HG02763 (cell line): Measurements from ENCODE around the gene CCDC3.

Source experiments
- ATAC-seq: cut with Tn5 transposase; IDR thresholded peaks from one replicate; pipeline ENCODE4 v1.9.1; 2021; ENCODE audit warnings: mild to moderate bottlenecking, moderate library complexity; ENCODE audit not compliant: unreplicated experiment

Gene CCDC3

GRCh38 chr10:12965571-12965970, 35.9 kb downstream of the CCDC3 start:
- ATAC-seq = no peak

- ATAC-seq = no peak
These were observed 39.0 kb downstream of the CCDC3 start for GRCh38 chr10:12962556-12962955.

- ATAC-seq = no peak
These were observed 39.9 kb downstream of the CCDC3 start for GRCh38 chr10:12961416-12962205.

- ATAC-seq = no peak
These were observed 40.6 kb downstream of the CCDC3 start for GRCh38 chr10:12960941-12961340.

GRCh38 chr10:12960334-12960898, 41.1 kb downstream of the CCDC3 start:
- no peak for ATAC-seq

GRCh38 chr10:12958546-12959110, 42.9 kb downstream of the CCDC3 start:
- no peak for ATAC-seq

GRCh38 chr10:12957081-12957480, 44.4 kb downstream of the CCDC3 start:
- no peak for ATAC-seq

- ATAC-seq = no peak
These were observed 46.6 kb downstream of the CCDC3 start for GRCh38 chr10:12954866-12955265.

GRCh38 chr10:12950583-12951128, 50.9 kb downstream of the CCDC3 start:
- ATAC-seq = no peak

- ATAC-seq = no peak
These were observed 52.3 kb downstream of the CCDC3 start for GRCh38 chr10:12949248-12949647.

GRCh38 chr10:12947741-12948140, 53.8 kb downstream of the CCDC3 start:
- ATAC-seq = no peak

GRCh38 chr10:12946372-12946771, 55.1 kb downstream of the CCDC3 start:
- ATAC-seq = no peak

- ATAC-seq = no peak
These were observed 55.7 kb downstream of the CCDC3 start for GRCh38 chr10:12945690-12946359.

- no peak for ATAC-seq
These were observed 56.6 kb downstream of the CCDC3 start for GRCh38 chr10:12944931-12945330.

GRCh38 chr10:12943425-12943824, 58.1 kb downstream of the CCDC3 start:
- no peak for ATAC-seq

- ATAC-seq = no peak
These were observed 59.5 kb downstream of the CCDC3 start for GRCh38 chr10:12941966-12942365.

GRCh38 chr10:12940791-12941190, 60.7 kb downstream of the CCDC3 start:
- no peak for ATAC-seq

- ATAC-seq = no peak
These were observed 63.2 kb downstream of the CCDC3 start for GRCh38 chr10:12938271-12938670.

- ATAC-seq = no peak
These were observed 64.0 kb downstream of the CCDC3 start for GRCh38 chr10:12937527-12937926.

GRCh38 chr10:12934777-12935176, 66.7 kb downstream of the CCDC3 start:
- ATAC-seq = no peak

GRCh38 chr10:12929381-12929780, 72.1 kb downstream of the CCDC3 start:
- no peak for ATAC-seq
